Endodermal cell (in vitro differentiated cells): ENCODE results near the gene SLC35F6. TPM values are rescaled to one million over a fixed set of nuclear protein-coding genes. Genes with fewer than 3 reads are reported as not detected.

Experiments
- DNase-seq: peaks from one replicate; pipeline ENCODE4 v3.0.0-alpha.2; 2017
- H3K27ac ChIP-seq: 2 replicates; pipeline ENCODE4 v1.5.1; 2013; ENCODE audit warnings: mild to moderate bottlenecking, low read depth, low read length, moderate library complexity
- H3K27me3 ChIP-seq: 2 replicates; pipeline ENCODE4 v1.6.1; 2013; ENCODE audit warnings: mild to moderate bottlenecking, low read length, moderate library complexity; ENCODE audit not compliant: insufficient read depth, control insufficient read depth, poor library complexity, severe bottlenecking
- H3K36me3 ChIP-seq: 2 replicates; pipeline ENCODE4 v1.7.0; 2013; ENCODE audit warnings: mild to moderate bottlenecking, low read length, moderate library complexity; ENCODE audit not compliant: control insufficient read depth, insufficient read depth
- H3K4me1 ChIP-seq: one replicate; pipeline ENCODE4 v1.7.0; 2013; ENCODE audit warnings: low read length; ENCODE audit not compliant: control insufficient read depth, insufficient read depth
- H3K4me3 ChIP-seq: 2 replicates; pipeline ENCODE4 v1.5.1; 2013; ENCODE audit warnings: mild to moderate bottlenecking, low read length, moderate library complexity
- H3K9ac ChIP-seq: 2 replicates; pipeline ENCODE4 v1.6.1; 2013; ENCODE audit warnings: mild to moderate bottlenecking, low read length, moderate library complexity; ENCODE audit not compliant: poor library complexity, severe bottlenecking; ENCODE audit errors: extremely low read depth
- H3K9me3 ChIP-seq: 2 replicates; pipeline ENCODE4 v1.6.1; 2013; ENCODE audit warnings: mild to moderate bottlenecking, low read length, moderate library complexity; ENCODE audit not compliant: control insufficient read depth
- H3K27ac Mint-ChIP-seq: 2 replicates; pipeline ENCODE4 v1.8.0; 2020; ENCODE audit warnings: mixed read lengths
- H3K27me3 Mint-ChIP-seq: 2 replicates; pipeline ENCODE4 v1.8.0; 2021; ENCODE audit warnings: mild to moderate bottlenecking, mixed read lengths; ENCODE audit not compliant: insufficient read depth
- H3K36me3 Mint-ChIP-seq: 2 replicates; pipeline ENCODE4 v1.8.0; 2020; ENCODE audit warnings: low read depth, mixed read lengths
- H3K4me1 Mint-ChIP-seq: 2 replicates; pipeline ENCODE4 v1.8.0; 2020; ENCODE audit warnings: mixed read lengths
- H3K4me3 Mint-ChIP-seq: 2 replicates; pipeline ENCODE4 v1.8.0; 2020; ENCODE audit warnings: mild to moderate bottlenecking, moderate library complexity, mixed read lengths
- H3K9me3 Mint-ChIP-seq: 2 replicates; pipeline ENCODE4 v1.8.0; 2020; ENCODE audit warnings: mild to moderate bottlenecking, mixed read lengths
- WGBS, 2 experiments: methylation state at CpG; one replicate each; pipeline versions ENCODE4 v1.1.5 to v1.1.7; 2013; ENCODE audit warnings: missing lambda C conversion rate in 2 of 2, mixed read lengths in 1 of 2; ENCODE audit not compliant: insufficient coverage in 1 of 2, insufficient read length in 1 of 2; 5-methylcytosine and 5-hydroxymethylcytosine counted together
- total RNA-seq, 2 donors: library from RNA; stranded (reverse); fragmentation: NEBNext Ultra II Directional in 1 of 2; extraction: Animal tissue kit (Norgen Biotek cat#: 25700) in 1 of 2; gene quantifications; 2 replicates in 1 of 2; 3 replicates in 1 of 2; pipeline ENCODE4 v1.2.1, GENCODE V29; 2021
- TF ChIP-seq, protein P1 (sequence below): fragments of 200-600 bp; sonication (generic); conservative IDR thresholded peaks from 2 replicates; pipeline ENCODE4 v1.5.0; 2021; ENCODE audit warnings: antibody characterized with exemption, mild to moderate bottlenecking

Gene SLC35F6
- total RNA-seq, 2 donors from 2014 or later = 23.3 to 24.8 TPM

DNA sequence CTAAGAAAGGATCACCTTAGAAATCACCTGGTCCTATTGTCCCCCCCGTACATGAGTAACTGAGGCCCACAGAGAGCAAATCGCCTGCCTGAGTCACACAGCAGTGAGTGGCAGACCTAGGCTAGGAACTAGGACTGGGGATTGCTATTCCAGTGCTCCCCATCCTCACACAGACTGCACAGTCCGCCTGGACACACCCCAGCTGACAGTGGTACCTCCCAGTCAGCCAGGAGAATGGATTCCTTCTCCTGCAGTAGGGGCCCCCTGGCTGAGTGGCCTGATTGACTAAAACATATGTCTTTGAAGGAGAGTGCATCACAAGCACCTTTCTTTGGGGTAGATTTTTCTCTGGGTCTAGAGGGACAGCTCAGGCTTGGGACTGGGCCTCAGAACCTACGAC lies 32.4 kb upstream of the SLC35F6 start:
- Histone ChIP-seq H3K27me3 (no peaks in the 10 kb centered on the region), H3K4me3 (no peak overlapping the region), H3K4me1 (no peaks in the 10 kb centered on the region), H3K27ac (no peak overlapping the region), H3K9ac (no peak overlapping the region), H3K36me3 (no peaks in the 10 kb centered on the region), H3K9me3 (no peaks in the 10 kb centered on the region)
- 85 to 100% methylated on average over 3 to 4 of the region's 4 CpGs for WGBS, 2 experiments
- no peaks in the 10 kb centered on the region for H3K4me1 Mint-ChIP-seq
- no peak overlapping the region for H3K27ac Mint-ChIP-seq
- TF ChIP-seq, protein P1, sequence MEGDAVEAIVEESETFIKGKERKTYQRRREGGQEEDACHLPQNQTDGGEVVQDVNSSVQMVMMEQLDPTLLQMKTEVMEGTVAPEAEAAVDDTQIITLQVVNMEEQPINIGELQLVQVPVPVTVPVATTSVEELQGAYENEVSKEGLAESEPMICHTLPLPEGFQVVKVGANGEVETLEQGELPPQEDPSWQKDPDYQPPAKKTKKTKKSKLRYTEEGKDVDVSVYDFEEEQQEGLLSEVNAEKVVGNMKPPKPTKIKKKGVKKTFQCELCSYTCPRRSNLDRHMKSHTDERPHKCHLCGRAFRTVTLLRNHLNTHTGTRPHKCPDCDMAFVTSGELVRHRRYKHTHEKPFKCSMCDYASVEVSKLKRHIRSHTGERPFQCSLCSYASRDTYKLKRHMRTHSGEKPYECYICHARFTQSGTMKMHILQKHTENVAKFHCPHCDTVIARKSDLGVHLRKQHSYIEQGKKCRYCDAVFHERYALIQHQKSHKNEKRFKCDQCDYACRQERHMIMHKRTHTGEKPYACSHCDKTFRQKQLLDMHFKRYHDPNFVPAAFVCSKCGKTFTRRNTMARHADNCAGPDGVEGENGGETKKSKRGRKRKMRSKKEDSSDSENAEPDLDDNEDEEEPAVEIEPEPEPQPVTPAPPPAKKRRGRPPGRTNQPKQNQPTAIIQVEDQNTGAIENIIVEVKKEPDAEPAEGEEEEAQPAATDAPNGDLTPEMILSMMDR = no peak
- H3K4me3 Mint-ChIP-seq = no peak overlapping the region
- H3K36me3 Mint-ChIP-seq = no peaks in the 10 kb centered on the region
- H3K27me3 Mint-ChIP-seq = no peaks in the 10 kb centered on the region
- no peaks in the 10 kb centered on the region for H3K9me3 Mint-ChIP-seq
- DNase-seq = no peak

DNA sequence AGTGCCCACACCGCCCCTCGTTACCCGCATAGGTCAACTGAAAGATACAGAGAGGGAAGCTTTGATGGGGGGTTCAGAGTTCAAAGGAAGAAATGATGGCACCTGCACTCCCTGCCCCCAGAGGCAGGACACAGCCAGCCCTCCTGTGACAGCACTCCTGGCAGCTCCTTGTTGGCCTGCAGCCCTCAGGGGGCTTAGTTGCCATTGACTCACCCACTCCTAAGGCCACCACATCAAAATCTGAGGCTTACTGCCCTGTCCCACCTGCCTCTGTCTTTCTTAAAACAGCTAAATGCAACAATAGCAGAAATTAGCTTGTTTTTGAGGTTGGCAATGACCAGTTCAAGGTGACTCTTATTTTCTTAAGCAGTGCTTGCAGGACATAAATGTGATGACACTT lies 31.6 kb upstream of the SLC35F6 start:
- H3K4me3 ChIP-seq = no peak overlapping the region
- H3K27ac ChIP-seq = no peak overlapping the region
- H3K27me3 ChIP-seq = no peaks in the 10 kb centered on the region
- TF ChIP-seq, protein P1 = no peak
- DNase-seq = no peak
- Mint-ChIP-seq H3K36me3 (no peaks in the 10 kb centered on the region), H3K27ac (no peak overlapping the region), H3K27me3 (no peaks in the 10 kb centered on the region), H3K4me1 (no peaks in the 10 kb centered on the region), H3K4me3 (no peak overlapping the region), H3K9me3 (no peaks in the 10 kb centered on the region)
- WGBS, 2 experiments = 83 to 96% methylated on average over 2 to 3 of the region's 3 CpGs
- H3K9me3 ChIP-seq = no peaks in the 10 kb centered on the region
- H3K36me3 ChIP-seq = no peaks in the 10 kb centered on the region
- no peaks in the 10 kb centered on the region for H3K4me1 ChIP-seq
- no peak overlapping the region for H3K9ac ChIP-seq

DNA sequence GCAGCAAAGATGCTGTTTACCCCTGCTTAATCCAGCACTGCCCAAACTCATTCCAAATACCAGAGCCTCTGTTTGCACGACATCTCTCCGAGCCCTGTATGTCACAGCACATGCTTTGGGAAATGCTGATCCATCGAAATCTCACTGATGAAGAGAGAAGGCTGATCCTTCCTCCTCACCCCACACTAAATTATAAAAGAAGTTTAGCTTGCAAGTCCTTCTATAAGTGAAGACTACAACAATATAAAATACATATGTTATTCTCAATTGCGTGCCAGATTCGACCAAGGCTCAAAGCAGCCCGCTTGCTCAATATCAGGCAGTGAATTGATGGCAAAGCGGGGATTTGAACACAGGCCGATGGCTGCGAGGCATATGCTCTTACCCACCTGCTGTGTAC lies 30.7 kb upstream of the SLC35F6 start:
- Histone ChIP-seq H3K4me3 (no peak overlapping the region), H3K27ac (no peak overlapping the region), H3K4me1 (no peaks in the 10 kb centered on the region), H3K9me3 (no peaks in the 10 kb centered on the region), H3K9ac (no peak overlapping the region), H3K27me3 (no peaks in the 10 kb centered on the region), H3K36me3 (no peaks in the 10 kb centered on the region)
- no peaks in the 10 kb centered on the region for H3K9me3 Mint-ChIP-seq
- H3K36me3 Mint-ChIP-seq = no peaks in the 10 kb centered on the region
- H3K4me1 Mint-ChIP-seq = peaks cover 2% of the 10 kb centered on the region
- no peak for DNase-seq
- H3K27me3 Mint-ChIP-seq = no peaks in the 10 kb centered on the region
- no peak overlapping the region for H3K27ac Mint-ChIP-seq
- no peak overlapping the region for H3K4me3 Mint-ChIP-seq
- TF ChIP-seq, protein P1 = no peak
- 90 to 98% methylated on average over 6 to 9 of the region's 9 CpGs for WGBS, 2 experiments
